Neural cell (in vitro differentiated cells): ENCODE data around the gene FZR1. TPM values are rescaled to one million over a fixed set of nuclear protein-coding genes. Genes with fewer than 3 reads are reported as not detected.

Experiments used
- H2AFZ ChIP-seq: fragments of 200-600, 300-800 bp; sonication (generic), shearing (Covaris generic); 2 replicates; pipeline ENCODE4 v1.6.0; 2014; ENCODE audit warnings: low read depth, mild to moderate bottlenecking, antibody characterized with exemption, low read length, moderate library complexity
- H3F3A ChIP-seq: fragments of 200-600 bp; shearing (Covaris generic); 2 replicates; pipeline ENCODE4 v1.6.1; 2016; ENCODE audit warnings: mild to moderate bottlenecking, moderate library complexity, mixed read lengths, antibody characterized with exemption, low read length; ENCODE audit not compliant: insufficient read depth, poor library complexity, severe bottlenecking
- H3K27ac ChIP-seq: fragments of 200-600, 300-800 bp; sonication (generic), shearing (Covaris generic); 2 replicates; pipeline ENCODE4 v1.5.1; 2014; ENCODE audit warnings: mild to moderate bottlenecking, low read length, moderate library complexity
- H3K27me3 ChIP-seq: fragments of 300-800, 200-600 bp; sonication (generic), shearing (Covaris generic); 2 replicates; pipeline ENCODE4 v1.6.0; 2014; ENCODE audit warnings: mild to moderate bottlenecking, low read depth, low read length, moderate library complexity; ENCODE audit not compliant: insufficient read depth
- H3K36me3 ChIP-seq: fragments of 300-800, 200-600 bp; sonication (generic), shearing (Covaris generic); 2 replicates; pipeline ENCODE4 v1.5.1; 2014; ENCODE audit warnings: mild to moderate bottlenecking, antibody characterized with exemption, low read length, moderate library complexity; ENCODE audit not compliant: insufficient read depth
- H3K4me2 ChIP-seq: fragments of 300-800, 200-600 bp; sonication (generic), shearing (Covaris generic); 2 replicates; pipeline ENCODE4 v1.6.0; 2014; ENCODE audit warnings: mild to moderate bottlenecking, low read length
- H3K4me3 ChIP-seq: fragments of 300-800, 200-600 bp; sonication (generic), shearing (Covaris generic); 2 replicates; pipeline ENCODE4 v1.5.1; 2014; ENCODE audit warnings: mild to moderate bottlenecking, low read length, moderate library complexity
- H3K79me2 ChIP-seq: fragments of 200-600 bp; shearing (Covaris generic); replicated peaks from 2 replicates; pipeline ENCODE4 v1.6.0; 2014; ENCODE audit warnings: mild to moderate bottlenecking, low read length, moderate library complexity; ENCODE audit not compliant: insufficient read depth
- H3K9ac ChIP-seq: fragments of 300-800, 200-600 bp; sonication (generic), shearing (Covaris generic); 2 replicates; pipeline ENCODE4 v1.6.1; 2016; ENCODE audit warnings: mild to moderate bottlenecking, low read length, mixed read lengths
- H3K9me2 ChIP-seq: fragments of 200-600 bp; shearing (Covaris generic); 2 replicates; pipeline ENCODE4 v1.6.1; 2016; ENCODE audit warnings: mild to moderate bottlenecking, low read length, mixed read lengths; ENCODE audit not compliant: insufficient read depth
- H3K9me3 ChIP-seq: fragments of 200-600, 300-800 bp; sonication (generic), shearing (Covaris generic); 2 replicates; pipeline ENCODE4 v1.6.1; 2016; ENCODE audit warnings: mild to moderate bottlenecking, mixed run types, low read length, moderate library complexity, mixed read lengths
- H4K20me1 ChIP-seq: fragments of 200-600 bp; shearing (Covaris generic); 2 replicates; pipeline ENCODE4 v1.6.1; 2016; ENCODE audit warnings: mild to moderate bottlenecking, mixed run types; ENCODE audit not compliant: insufficient read depth
- CTCF ChIP-seq: fragments of 450-650 bp; IDR thresholded peaks from 2 replicates; pipeline ENCODE4 v1.5.1; 2014; ENCODE audit warnings: antibody characterized with exemption, mild to moderate bottlenecking, moderate library complexity; ENCODE audit not compliant: poor library complexity, severe bottlenecking
- EP300 ChIP-seq: fragments of 450-650 bp; conservative IDR thresholded peaks from 2 replicates; pipeline ENCODE4 v1.6.1; 2014; ENCODE audit warnings: antibody characterized with exemption, mild to moderate bottlenecking, moderate library complexity; ENCODE audit not compliant: poor library complexity, severe bottlenecking
- EZH2 ChIP-seq: fragments of 200-600, 300-800 bp; shearing (Covaris generic), sonication (generic); IDR thresholded peaks from 2 replicates; pipeline ENCODE4 v1.6.1; 2014; ENCODE audit warnings: antibody characterized with exemption, low read length, borderline replicate concordance, mild to moderate bottlenecking; ENCODE audit not compliant: insufficient read depth, poor library complexity, severe bottlenecking
- POLR2AphosphoS5 ChIP-seq: IDR thresholded peaks from 2 replicates; pipeline ENCODE4 v1.6.1; 2012
- RAD21 ChIP-seq: fragments of 450-650 bp; conservative IDR thresholded peaks from 2 replicates; pipeline ENCODE4 v1.6.1; 2014; ENCODE audit warnings: antibody characterized with exemption, mild to moderate bottlenecking, moderate library complexity
- SMC3 ChIP-seq: fragments of 450-650 bp; conservative IDR thresholded peaks from 2 replicates; pipeline ENCODE4 v1.6.1; 2014; ENCODE audit warnings: antibody characterized with exemption, mild to moderate bottlenecking, moderate library complexity; ENCODE audit not compliant: poor library complexity
- TAF1 ChIP-seq: IDR thresholded peaks from 2 replicates; pipeline ENCODE4 v1.6.1; 2012; ENCODE audit warnings: low read depth
- polyA plus RNA-seq: library from polyadenylated mRNA; depleted of rRNA; stranded (reverse); fragments of >200 nt; gene quantifications from 2 replicates; pipeline ENCODE4 v1.2.3, GENCODE V29; 2014

FZR1 gene
- polyA plus RNA-seq, 1 donor from 2014 or later: 55.7 TPM

GRCh38 chr19:3468211-3468610 lies 37.9 kb upstream of the FZR1 start (continued):
- TF ChIP-seq EP300 (no peak), RAD21 (no peak), EZH2 (no peak)

- Histone ChIP-seq H3K4me2 (no peak overlapping the region), H3K9me3 (no peaks in the 10 kb centered on the region), H3K27ac (no peak overlapping the region), H3K27me3 (peaks cover 20% of the 10 kb centered on the region), H3K9me2 (no peaks in the 10 kb centered on the region), H3F3A (no peaks in the 10 kb centered on the region), H3K79me2 (no peaks in the 10 kb centered on the region), H2AFZ (no peak overlapping the region), H3K36me3 (no peaks in the 10 kb centered on the region), H4K20me1 (no peaks in the 10 kb centered on the region), H3K9ac (no peak overlapping the region), H3K4me3 (no peak overlapping the region)
- TF ChIP-seq SMC3 (no peak), RAD21 (no peak), TAF1 (no peak), POLR2AphosphoS5 (no peak), CTCF (no peak)
Observed at GRCh38 chr19:3469638-3470499, 36.2 kb upstream of the FZR1 start.

GRCh38 chr19:3470500-3471128 lies 35.5 kb upstream of the FZR1 start:
- Histone ChIP-seq H3K27me3 (peaks cover 12% of the 10 kb centered on the region), H3K9ac (no peak overlapping the region), H3F3A (no peaks in the 10 kb centered on the region), H3K9me2 (no peaks in the 10 kb centered on the region), H2AFZ (no peak overlapping the region), H3K79me2 (no peaks in the 10 kb centered on the region), H4K20me1 (no peaks in the 10 kb centered on the region), H3K36me3 (no peaks in the 10 kb centered on the region), H3K4me3 (no peak overlapping the region), H3K27ac (no peak overlapping the region), H3K9me3 (no peaks in the 10 kb centered on the region), H3K4me2 (no peak overlapping the region)
- TF ChIP-seq CTCF (no peak), TAF1 (no peak), POLR2AphosphoS5 (no peak)
